GM19193 (cell line): ENCODE data around the gene ABCA7.

Experiments used
- POLR2A ChIP-seq: IDR thresholded peaks from 4 replicates; pipeline ENCODE4 v1.6.1; 2011; ENCODE audit not compliant: insufficient read depth, insufficient read length; ENCODE audit errors: extremely low read depth

ABCA7 gene

GRCh38 chr19:1054102-1055027 is 14.5 kb downstream of the ABCA7 start:
- no peak for TF ChIP-seq POLR2A

- TF ChIP-seq POLR2A = no peak
These were observed 15.1 kb downstream of the ABCA7 start for GRCh38 chr19:1055028-1055425.

GRCh38 chr19:1055886-1056620 is 16.1 kb downstream of the ABCA7 start:
- no peak for TF ChIP-seq POLR2A

GRCh38 chr19:1057176-1057855 is 17.4 kb downstream of the ABCA7 start:
- TF ChIP-seq POLR2A = no peak

- TF ChIP-seq POLR2A = no peak
These were observed 18.2 kb downstream of the ABCA7 start for GRCh38 chr19:1058112-1058511.

GRCh38 chr19:1060689-1061088 is 20.8 kb downstream of the ABCA7 start:
- no peak for TF ChIP-seq POLR2A

GRCh38 chr19:1061987-1062386 is 22.1 kb downstream of the ABCA7 start:
- no peak for TF ChIP-seq POLR2A

GRCh38 chr19:1062387-1063029 is 22.6 kb downstream of the ABCA7 start:
- TF ChIP-seq POLR2A = no peak

GRCh38 chr19:1063030-1063908 is 23.4 kb downstream of the ABCA7 start:
- TF ChIP-seq POLR2A = no peak

- TF ChIP-seq POLR2A = no peak
These were observed 24.2 kb downstream of the ABCA7 start for GRCh38 chr19:1063909-1064660.

GRCh38 chr19:1064661-1065605 is 25.0 kb downstream of the ABCA7 start:
- TF ChIP-seq POLR2A = no peak

GRCh38 chr19:1065606-1066109 is 25.8 kb downstream of the ABCA7 start:
- TF ChIP-seq POLR2A = no peak
